Activated CD8-positive, alpha-beta memory T cell treated with anti-CD3 and anti-CD28 coated beads, Interleukin-2, amount 50 U/mL, for 1 hour (primary cell): ENCODE results near the gene DHRS1.
A peak's percentile ranks its signal among the peaks of the same experiment; 100 is the strongest.

Experiments
- DNase-seq: peaks from one replicate; pipeline ENCODE4 v3.0.0-alpha.2; 2020; ENCODE audit errors: extremely low read depth

The DHRS1 gene

DNA sequence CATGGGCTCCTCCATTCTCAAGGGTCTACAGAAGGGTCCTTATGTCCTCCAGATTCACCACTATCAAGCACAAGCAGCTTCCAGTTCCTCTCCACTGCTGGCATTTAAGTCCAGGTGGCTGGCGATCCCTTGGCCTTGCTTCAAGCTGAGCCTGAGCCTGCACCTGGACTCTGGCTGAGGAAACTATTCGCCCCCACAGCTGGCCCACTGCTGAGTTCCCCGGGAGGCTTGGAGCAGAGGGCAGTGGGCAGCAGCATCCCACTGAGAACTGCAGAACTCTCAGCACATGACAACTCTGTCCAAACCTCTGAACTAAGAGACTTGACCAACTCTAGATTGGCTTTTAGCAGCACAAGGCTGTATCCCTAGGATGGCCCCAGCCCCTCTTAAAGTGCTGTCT is 16.8 kb downstream of the DHRS1 start:
- no peak for DNase-seq

DNA sequence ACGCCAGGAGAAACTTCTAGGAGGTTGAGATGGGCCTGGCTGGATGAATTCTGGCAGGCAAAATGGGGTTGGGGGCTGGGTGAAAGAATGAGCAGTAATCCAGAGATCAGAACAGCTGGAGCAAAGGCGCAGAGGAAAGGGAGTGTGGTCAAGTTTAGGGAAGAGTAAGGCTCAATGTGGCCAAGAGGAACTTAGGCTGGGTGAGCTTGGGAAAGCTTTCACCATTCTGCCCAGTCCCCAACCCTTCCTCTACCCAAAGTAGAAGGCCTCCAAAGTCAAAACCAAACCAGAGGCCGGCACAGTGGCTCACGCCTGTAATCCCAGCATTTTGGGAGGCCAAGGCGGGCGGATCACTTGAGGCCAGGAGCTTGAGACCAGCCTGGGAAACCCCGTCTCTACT is 17.9 kb downstream of the DHRS1 start:
- DNase-seq = no peak

DNA sequence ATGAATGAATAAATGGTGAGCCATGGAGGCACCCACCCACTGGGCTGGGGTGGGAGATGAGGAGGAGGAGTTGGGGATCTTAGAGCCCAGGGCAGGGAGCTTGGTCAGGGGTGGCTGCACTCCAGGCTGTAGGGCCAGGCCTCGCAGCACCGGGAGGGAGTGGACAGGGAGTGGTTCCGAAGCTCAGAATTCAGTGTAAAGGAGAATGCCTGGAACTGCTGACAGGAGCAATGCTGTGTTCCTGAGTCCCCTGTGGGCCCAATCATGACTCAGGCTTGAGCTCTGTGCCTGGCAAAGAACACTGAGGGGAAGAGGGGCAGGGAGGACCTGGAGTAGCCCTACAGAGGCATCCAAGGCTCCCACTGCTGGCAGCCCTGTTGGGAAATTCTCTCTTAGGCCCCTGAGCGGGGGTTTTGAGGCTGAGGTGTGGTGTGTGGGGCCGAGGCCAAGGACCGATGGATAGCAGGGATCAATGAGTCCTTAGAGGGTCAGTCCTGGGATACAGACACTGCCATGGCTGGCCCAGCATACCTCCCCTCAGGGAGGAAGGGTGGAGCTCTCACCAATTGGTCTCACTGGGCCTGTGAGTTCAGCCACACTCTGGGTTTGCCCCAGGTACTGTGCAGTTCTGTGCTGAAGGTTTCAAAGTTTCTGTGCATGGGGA is 18.7 kb downstream of the DHRS1 start:
- no peak for DNase-seq

DNA sequence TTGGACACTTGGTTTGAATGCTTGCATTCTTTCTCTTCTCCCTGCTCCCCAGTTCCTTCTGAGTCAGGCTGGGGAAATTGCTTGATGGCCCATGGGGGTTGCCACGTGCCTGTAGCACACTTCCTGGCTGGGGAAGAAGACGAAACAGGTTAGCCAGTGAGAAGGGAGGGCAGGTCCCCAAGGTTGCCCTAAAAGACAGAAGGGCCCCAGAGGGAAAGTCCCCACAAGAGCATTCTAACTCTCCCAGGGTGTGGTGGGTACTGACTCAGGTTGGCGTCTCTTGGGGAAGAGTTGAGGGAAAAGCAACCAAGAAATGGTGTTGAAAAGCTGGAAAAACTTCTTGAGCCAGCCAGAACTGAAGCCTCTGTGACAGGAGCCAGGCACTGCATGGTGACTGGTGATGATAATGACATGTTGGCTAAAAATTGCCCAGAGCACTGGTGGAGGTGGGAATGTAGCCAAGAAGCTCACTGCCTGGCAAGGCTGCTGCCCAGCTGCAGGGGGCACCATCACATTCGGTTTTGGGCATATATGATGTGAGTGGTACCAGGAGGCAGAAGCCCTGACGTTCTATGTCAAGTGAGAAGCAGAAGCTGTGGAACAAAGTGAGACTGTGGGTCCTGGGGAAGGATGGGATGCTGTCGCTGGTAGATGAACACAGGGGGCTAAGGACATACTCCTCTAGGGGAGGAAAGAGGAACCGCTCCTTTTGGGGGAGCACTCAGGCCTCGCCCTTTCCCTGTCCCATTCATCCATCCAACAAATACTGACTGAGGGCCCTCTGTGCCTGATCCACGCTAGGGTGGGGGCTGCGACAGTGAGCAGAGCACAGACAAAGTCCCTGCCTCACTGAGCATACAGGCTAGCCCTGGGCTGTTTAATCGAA is 20.0 kb downstream of the DHRS1 start:
- DNase-seq = no peak

DNA sequence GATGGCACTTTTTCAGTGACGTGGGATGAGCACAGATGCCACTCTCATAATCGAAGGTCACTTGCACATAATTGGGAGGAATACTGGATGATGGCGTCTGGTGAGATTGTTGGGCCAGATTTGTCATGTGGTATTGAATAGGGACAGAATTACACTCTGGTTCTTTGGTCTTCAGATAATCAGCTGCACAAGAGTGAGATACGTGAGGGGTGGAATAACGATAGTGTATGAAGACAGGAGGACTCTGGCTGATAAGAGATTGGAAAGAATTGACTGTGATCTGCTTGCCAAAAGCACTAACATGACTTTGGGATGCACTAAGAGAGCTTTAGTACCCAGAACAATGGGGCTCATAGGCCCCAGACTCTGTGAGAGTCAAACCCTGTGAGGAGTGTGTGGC is 21.2 kb downstream of the DHRS1 start:
- no peak for DNase-seq

DNA sequence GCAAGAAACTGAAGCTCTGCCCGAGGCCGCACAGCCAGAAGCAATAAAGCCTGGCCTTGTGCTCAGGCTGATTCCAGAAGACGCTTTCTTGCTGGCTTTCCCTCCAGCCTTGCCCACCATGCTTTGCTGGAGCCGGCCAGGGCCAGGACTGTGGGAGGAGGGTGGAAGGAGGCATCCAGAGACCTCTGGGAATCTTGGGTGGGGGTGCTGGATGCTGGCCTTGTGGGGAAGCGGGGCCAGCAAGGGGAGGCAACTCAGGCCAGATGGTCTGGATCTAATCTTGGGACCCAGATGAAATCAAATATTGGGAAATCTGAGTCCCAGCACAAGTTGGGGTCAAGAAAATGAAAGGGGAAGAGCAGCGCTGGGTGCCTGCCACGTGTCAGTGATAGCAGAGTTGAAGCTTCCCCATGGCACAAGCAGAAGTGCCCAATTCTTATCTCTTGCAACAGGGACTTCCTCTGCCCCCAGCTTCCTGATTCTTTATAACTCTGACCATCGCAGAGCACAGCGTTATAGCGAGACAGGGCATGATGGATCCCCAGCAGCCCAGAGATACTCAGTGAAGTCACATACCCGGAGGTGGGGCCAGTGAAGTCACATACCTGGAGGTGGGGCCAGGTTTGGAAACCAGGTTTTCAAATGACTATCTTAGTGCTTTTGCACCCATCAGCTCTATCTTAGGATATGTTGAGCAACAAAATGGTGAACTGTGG is 21.8 kb downstream of the DHRS1 start:
- DNase-seq = no peak

DNA sequence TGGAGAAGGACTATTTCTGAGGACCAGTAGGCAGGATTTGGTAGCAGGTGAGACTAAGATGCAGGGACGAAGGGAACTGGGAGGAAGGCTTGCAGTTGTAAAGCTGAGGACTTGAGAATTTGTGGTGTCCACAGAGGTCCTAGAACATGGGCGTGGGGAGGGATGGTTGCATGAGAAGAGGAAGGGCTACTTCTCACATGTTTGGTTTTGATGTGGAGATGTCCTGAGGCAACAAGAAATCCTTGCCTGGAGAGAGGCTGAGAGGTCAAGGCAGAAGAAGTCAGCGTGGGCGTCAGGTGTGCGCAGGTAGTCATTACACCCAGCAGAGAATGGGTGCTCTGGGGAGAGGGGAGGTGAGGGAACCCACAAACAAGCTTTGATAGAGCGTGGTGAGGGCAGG is 22.5 kb downstream of the DHRS1 start:
- no peak for DNase-seq

DNA sequence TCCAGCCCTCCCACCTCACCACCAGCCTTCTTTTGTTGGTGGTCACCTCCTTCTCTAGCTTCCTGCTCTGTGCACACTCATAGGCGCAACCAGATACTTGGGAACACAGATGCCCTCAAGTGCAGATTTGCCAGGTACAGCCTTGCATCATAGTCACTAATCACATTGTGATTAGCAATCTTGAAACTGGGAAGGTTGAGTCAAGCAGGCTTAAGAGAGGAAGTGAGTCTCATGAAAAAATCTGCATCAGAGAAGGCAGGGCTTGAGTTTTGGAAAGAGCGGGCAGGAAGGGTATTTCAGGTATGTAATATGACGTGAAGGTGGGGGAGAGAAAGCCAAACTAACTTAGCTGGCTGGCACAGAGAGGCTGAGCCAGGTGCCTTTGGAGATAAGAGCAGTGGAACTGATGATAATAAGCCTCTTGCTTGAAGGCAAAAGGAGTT is 25.5 kb downstream of the DHRS1 start:
- no peak for DNase-seq

DNA sequence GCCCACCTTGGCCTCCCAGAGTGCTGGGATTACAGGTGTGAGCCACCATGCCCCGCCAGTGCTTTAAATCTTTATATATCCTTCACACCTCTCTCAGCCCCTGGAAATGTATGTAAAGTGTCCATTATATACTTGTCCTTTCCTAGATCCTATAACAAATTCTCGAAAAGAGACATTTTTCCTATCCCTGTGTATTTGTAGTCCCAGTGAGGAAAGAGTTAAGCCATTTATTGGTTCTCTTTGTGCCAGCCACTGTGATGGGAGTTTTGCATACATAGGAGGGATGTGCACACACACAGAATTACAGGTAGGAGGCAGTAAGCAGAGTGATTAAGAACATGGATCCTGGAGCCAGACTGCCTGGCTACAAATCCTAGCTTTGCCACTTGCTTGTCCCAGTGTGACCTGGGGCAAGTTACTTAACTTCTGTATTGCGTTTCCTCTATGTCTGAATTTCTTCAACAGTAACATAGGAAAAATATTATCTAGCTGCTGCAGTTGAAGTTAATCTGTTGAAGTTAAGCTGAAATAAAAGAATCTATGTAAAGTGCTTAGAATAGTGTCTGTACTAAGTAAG is 26.1 kb downstream of the DHRS1 start:
- DNase-seq = no peak

DNA sequence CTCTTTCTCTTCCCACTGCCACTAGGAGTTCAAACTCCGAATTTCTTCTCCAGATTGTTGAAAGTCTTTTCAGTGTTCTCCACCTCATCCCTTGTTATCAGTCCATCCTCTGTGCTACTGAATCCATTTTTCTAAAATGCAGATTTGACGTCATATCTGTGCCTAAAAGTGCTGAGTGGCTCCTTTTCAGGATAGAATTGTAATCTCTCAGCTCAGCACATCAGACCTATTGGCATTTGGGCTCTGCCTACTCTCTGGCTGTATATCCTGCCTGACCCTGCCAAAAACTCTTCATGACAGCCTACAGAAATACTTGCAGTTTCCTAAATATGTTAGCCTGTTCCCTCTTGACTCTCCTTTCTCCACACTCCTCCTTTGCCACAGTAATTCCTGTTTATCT is 27.1 kb downstream of the DHRS1 start:
- no peak for DNase-seq

DNA sequence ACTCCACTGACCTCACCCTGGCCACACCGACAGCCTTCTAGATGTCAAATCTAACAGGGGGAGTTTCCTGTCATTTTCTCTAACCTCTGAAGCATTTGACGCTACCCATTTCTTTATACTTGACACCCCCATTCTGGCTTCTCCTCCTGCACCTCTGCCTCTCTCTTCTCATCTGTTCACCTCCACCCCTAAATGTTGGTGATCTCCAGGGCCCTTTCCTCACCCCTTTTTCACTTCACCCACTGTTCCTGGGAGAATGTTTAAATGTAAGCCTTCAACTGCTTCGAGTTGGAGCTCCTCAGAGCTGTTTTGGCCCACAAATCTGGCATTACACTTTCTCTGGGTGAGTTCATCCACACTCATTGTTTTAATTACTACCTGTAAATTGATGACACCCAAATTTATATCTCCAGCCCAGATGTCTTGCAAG is 27.7 kb downstream of the DHRS1 start:
- DNase-seq = no peak

DNA sequence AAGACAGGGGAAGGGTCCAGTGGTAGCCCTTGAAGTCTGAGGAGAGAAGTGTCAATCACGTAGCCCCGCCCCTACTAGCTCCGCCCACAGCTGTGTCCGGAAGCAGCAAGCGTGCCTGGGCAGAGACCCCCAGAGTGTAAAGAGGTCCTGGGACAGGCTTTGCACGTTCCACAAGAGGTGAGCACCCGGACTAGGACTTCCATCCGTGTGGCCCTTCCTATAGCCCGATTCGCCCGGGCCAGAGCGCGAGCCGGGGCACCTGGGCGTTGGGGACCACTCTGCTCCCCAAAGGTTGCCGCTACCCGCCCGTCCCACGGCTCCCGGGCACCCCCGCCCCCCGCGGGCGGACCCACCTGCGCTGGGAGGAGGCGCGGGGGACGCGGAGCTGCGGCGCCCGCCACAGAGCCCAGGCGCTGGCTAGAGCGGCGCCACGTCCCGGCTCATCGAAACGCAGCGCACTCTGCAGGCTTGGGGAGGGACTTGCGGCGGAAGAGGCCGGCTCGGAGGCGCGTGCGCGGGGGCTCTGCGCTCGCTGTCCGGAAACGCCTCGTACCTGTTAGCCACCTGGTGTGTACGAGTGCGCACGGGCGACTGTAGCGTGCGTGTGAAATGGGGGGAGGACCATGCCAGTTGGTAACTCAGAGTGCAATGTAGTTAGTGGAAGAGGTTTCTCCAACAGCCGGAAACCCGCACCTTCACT is 28.3 kb downstream of the DHRS1 start, which contains the start of gene RABGGTA:
Gene RABGGTA, minus strand, starts transcription at position 464 of the 700 bp plus-strand sequence. CDS start 482 bp downstream, outside the sequence.
- DNase-seq = peak; percentile 84

DNA sequence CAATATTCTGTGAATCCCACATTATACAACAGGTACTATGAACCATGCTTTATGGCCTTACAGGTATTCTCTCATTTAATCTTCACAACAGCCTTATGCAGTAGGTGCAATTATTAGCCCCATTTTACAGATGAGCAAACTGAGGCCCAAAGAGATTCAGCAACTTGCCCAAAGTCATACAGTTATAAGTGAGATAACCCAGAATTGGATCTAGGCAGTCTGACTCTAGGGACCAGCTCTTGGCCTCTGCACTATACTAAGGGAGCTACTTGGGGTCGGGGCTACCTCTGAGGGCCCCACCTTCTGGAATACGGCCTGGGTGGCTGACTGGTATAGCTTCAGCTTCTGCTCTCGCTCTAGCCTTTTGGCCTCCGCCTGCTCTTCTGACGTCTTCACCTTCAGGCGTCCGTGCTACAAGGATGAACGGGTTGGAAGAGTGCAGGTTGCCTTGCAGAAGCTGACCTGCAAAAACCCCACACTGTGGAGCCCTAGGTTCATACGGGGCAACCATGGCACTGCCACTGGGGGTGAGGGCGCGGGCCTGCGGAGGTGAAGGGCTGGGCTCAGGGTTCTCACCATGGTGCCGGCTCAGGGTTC is 28.9 kb downstream of the DHRS1 start:
- DNase-seq = no peak

DNA sequence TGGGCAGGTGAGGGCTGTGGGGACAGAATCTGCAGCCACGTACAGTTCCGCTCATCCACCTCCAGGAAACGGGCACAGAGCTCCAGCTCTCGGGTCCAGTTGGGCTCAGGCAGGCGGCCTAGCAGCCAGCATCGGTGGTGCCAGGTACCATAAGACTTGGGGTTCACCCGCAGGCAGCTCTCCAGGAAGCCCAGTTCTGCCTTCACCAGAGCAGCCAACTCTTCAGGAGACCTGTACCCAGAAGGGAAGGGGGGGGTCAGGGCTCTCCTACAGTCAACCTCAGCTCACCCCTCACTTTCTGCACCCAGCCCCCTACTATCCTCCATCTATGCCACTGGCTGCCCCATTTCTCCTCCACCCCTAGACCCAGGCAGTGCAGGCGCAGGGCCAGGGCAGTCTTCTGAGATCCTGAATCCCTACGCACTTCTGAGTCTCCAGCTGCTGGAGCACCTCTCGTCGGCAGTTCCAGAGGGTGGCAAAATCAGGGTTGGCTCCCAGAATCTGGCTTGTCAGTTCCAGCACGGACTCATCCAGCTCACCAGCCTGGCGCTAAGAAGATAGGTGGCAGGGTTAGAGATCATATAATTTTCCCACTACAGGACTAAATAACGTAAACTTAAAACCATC is 29.6 kb downstream of the DHRS1 start:
- no peak for DNase-seq

DNA sequence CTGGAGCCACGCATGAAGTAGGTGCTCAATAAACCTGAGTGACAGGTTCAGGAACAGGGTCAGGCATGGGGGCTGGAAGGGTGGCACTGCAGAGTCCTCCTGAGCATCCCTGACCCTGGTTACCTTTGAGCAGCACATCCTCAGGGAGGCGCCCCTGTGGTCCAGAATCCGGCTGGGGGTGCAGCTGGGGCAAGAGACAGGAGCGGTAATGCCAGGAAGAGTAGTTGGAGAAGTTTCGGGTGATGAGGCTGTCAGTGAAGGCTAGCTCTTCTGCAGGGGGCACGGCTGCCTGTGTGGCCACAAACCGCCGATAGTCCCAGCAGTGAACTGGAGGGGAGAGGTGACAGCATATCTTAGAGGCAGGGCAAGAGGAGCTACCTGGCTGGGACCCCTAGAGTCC is 30.2 kb downstream of the DHRS1 start:
- no peak for DNase-seq

DNA sequence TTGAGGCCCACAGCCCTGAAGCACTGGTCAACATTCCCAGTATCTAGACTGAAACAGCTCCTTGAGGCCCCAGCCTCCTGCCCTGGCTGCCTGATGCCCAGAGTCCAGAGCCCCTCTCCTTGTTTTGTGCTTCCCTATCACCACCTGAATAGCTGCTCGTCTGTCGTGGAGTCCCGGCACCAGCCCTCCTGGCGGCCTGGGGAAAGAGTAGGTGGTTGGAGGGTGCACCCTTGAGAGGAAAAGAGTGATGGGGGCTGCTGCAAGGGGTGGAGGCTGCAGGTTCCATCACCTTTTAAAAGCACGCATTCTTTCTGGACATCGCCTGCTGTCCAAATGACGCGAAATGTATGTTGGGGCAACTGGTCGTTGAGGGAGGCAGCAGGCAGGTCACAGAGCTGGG is 31.4 kb downstream of the DHRS1 start:
- no peak for DNase-seq

DNA sequence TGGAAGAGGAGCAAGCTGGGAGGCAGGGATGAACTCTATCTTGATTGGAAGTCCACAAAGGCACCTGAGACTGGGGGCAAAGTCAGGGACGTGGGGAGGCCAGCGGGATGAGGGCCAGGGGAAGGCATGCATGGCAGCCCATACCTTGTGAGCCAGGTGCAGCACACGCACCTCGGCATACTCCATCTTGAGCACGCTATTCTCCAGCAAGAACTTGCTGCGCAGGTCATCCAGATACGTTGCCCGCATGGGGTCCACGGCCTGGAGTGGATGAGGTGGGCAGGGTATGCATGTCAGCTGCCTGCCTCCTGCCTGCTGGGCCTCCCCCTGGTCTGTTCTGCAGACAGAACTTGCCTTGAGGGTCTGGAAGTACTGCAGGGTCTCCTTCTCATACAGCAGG is 32.1 kb downstream of the DHRS1 start:
- DNase-seq = no peak

DNA sequence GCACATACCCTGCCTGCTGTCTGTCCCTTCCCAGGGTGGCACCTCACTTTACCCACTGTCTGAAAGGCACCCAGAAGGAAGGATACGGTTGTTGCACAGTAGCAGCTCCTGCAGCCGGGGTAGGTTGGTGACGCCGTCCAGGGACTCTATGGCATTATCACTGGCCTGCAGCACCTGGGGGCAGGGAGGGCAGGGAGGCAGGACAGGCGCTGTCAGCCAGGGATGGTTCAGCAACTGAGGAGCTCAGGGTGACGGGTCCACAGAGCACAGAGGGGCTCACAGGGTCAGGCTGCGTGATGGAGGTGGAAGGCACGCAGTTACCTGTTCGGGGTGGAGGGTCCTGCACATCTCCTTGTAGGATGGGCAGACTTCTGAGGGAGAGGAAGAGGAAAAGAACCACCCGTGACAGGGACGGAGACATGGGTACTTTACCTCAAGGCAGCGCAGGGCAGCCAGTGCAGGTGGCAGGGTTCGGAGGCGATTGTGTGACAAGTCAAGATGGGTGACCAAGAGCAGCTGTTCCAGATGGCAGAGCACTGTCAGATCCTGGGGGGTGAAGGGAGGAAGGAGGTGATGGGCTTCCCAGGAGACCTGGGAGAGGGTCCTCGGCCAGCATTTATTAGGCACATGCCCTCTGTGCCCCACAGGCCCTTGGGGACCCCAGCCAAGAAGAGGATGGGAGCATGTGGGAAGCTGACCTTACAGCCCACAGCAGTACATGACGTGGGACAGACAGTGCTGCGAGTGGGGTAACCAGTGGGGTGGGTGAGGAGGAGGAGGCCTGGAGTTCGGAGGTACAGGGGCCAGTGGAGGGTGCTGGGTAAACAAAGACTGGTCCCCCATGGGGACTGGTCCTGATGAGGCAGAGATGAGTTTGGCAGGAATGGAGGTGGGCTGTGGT is 33.0 kb downstream of the DHRS1 start:
- no peak for DNase-seq

DNA sequence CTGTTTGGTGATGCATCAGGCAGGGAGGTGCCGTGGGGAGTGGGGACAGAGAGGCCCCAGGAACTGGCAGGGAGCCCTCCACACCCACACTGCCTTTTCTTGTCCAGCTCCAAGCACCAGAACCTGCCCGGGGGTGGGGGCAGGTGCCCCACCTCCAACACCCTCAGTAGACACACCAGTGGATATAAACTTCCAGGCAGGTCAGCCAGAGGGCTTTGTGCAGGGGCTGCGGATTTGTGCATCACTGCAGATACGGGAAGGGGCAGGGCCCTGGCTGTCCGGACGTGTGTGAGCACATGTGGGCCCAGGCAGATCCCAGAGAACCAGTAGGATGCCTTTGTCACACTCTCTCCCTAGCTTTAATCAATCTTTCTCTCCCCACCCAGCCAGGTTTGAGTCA is 35.3 kb downstream of the DHRS1 start:
- DNase-seq = no peak

DNA sequence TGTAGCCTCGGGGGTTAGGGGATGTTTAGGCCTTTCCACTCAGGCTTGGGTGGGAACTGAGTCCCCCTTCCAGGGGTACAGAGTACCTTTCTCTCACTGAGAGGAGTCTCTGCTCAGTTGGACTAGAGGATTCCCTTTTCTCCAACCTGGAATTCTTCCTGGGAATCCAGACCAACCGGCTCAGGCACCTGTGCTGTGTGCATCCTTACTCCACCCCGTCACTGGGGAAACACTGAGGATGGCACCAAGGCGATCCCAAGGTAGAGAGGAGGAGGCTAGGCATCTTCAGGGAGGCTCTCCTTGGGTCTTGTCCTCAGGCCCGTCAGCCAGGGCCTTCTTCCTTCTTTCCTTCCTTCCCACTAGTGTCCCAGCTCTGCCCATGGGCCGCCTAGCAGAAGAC is 35.7 kb downstream of the DHRS1 start:
- no peak for DNase-seq
